CD4-positive, alpha-beta T cell (primary cell): ENCODE results near the gene ARHGEF17. TPM values are rescaled to one million over a fixed set of nuclear protein-coding genes. Genes with fewer than 3 reads are reported as not detected.

ENCODE experiments used
- ATAC-seq: fragments of 200-7000 bp; cut with Tn5 transposase; one replicate; pipeline ENCODE4 v1.10.0; 2022; ENCODE audit warnings: mild to moderate bottlenecking; ENCODE audit not compliant: poor library complexity
- CTCF ChIA-PET: fragments of 350-600 bp; sonication (Branson Sonifier 250); formaldehyde crosslinking; loops from one replicate; lab custom pipeline; 2021; ENCODE audit warnings: antibody characterized with exemption, inconsistent platforms; lab: Charles Lee
- POLR2A ChIA-PET: fragments of 350-600 bp; sonication (Branson Sonifier 250); formaldehyde crosslinking; loops from one replicate; lab custom pipeline; 2021; ENCODE audit warnings: antibody characterized with exemption, inconsistent platforms; lab: Charles Lee
- DNase-seq, 14 experiments: peaks; one replicate each; pipeline ENCODE4 v3.0.0-alpha.2; 2013 to 2020; ENCODE audit warnings: mixed read lengths in 2 of 14
- H3K27ac ChIP-seq, 2 donors: one replicate each; pipeline versions ENCODE4 v1.5.1 to v1.7.0; 2013; ENCODE audit warnings: low read length in 2 of 2, low read depth in 1 of 2, mild to moderate bottlenecking in 1 of 2
- H3K27me3 ChIP-seq, 2 experiments: 1 replicate in 1 of 2; 2 replicates in 1 of 2; pipeline versions ENCODE4 v1.6.1 to v1.7.0; 2013; ENCODE audit warnings: low read length in 2 of 2, control low read depth in 1 of 2, mild to moderate bottlenecking in 1 of 2, moderate library complexity in 1 of 2; ENCODE audit not compliant: insufficient read depth in 2 of 2, control insufficient read depth in 1 of 2
- H3K36me3 ChIP-seq: one replicate; pipeline ENCODE4 v1.6.1; 2013; ENCODE audit warnings: low read length, control low read depth; ENCODE audit not compliant: insufficient read depth
- H3K4me1 ChIP-seq: one replicate; pipeline ENCODE4 v1.6.1; 2013; ENCODE audit warnings: low read length, control low read depth; ENCODE audit not compliant: insufficient read depth
- H3K4me3 ChIP-seq: one replicate; pipeline ENCODE4 v1.5.1; 2013; ENCODE audit warnings: mild to moderate bottlenecking, low read length, moderate library complexity
- H3K9me3 ChIP-seq, 2 experiments: 1 replicate in 1 of 2; 2 replicates in 1 of 2; pipeline versions ENCODE4 v1.6.1 to v1.7.0; 2013; ENCODE audit warnings: low read length in 2 of 2, mild to moderate bottlenecking in 2 of 2, control low read depth in 1 of 2, moderate library complexity in 1 of 2; ENCODE audit not compliant: control insufficient read depth in 1 of 2, insufficient read depth in 1 of 2
- H3K27ac Mint-ChIP-seq: one replicate; pipeline ENCODE4 v1.8.0; 2020; ENCODE audit warnings: mixed read lengths
- H3K27me3 Mint-ChIP-seq: one replicate; pipeline ENCODE4 v1.8.0; 2021; ENCODE audit warnings: mixed read lengths
- H3K36me3 Mint-ChIP-seq: one replicate; pipeline ENCODE4 v1.8.0; 2021; ENCODE audit warnings: low read depth, mixed read lengths
- H3K4me1 Mint-ChIP-seq: one replicate; pipeline ENCODE4 v1.8.0; 2021; ENCODE audit warnings: low read depth, mixed read lengths
- H3K4me3 Mint-ChIP-seq: one replicate; pipeline ENCODE4 v1.8.0; 2020; ENCODE audit warnings: mild to moderate bottlenecking, mixed read lengths
- H3K9me3 Mint-ChIP-seq: one replicate; pipeline ENCODE4 v1.8.0; 2020; ENCODE audit warnings: mixed read lengths
- CTCF ChIP-seq: fragments of 200-600 bp; IDR thresholded peaks from one replicate; pipeline ENCODE4 v1.8.0; 2022; ENCODE audit warnings: antibody characterized with exemption, mild to moderate bottlenecking
- intact Hi-C, 2 experiments: fragments of 100-400 bp; cut with DNase I in 1 of 2; cut with micrococcal nuclease in 1 of 2; formaldehyde crosslinking; loops; one replicate each; pipeline versions ENCODE4 v1.15.1 to v1.9.0; 2023 to 2025; cut with DNase I, micrococcal nuclease
- total RNA-seq, 174 experiments: library from RNA in 2 of 174; stranded (reverse) in 2 of 174; gene quantifications; one replicate each; pipeline ENCODE4 v1.2.3 and lab custom pipeline; 2021 to 2026

Gene ARHGEF17
- total RNA-seq, 2 experiments from 2014 or later: not detected

- POLR2A ChIA-PET: no interaction called here
- H3K27ac Mint-ChIP-seq: no peak overlapping the region
Observed at GRCh38 chr11:73381589-73381988, 73.5 kb downstream of the ARHGEF17 start.

GRCh38 chr11:73382183-73382582 lies 74.1 kb downstream of the ARHGEF17 start:
- no peaks in the 10 kb centered on the region for H3K27me3 ChIP-seq
- H3K4me3 ChIP-seq: no peak overlapping the region
- no peak for ATAC-seq
- DNase-seq: no peak
- Mint-ChIP-seq H3K27me3 (no peaks in the 10 kb centered on the region), H3K9me3 (no peaks in the 10 kb centered on the region), H3K4me3 (no peak overlapping the region), H3K36me3 (peaks cover under 1% of the 10 kb centered on the region), H3K4me1 (peaks cover 77% of the 10 kb centered on the region), H3K27ac (peak overlapping the region; percentile 27)
- no peaks in the 10 kb centered on the region for H3K9me3 ChIP-seq
- no peak overlapping the region for H3K27ac ChIP-seq
- peaks cover 99% of the 10 kb centered on the region for H3K4me1 ChIP-seq
- no peak for TF ChIP-seq CTCF
- CTCF ChIA-PET: no interaction called here
- intact Hi-C loops: no loop called here
- POLR2A ChIA-PET: no interaction called here
- no peaks in the 10 kb centered on the region for H3K36me3 ChIP-seq

More at GRCh38 chr11:73381589-73381988, 73.5 kb downstream of the ARHGEF17 start:
- ATAC-seq (no peak), DNase-seq (peak in 1 of 14 experiments; percentile 36)
- H3K4me1 ChIP-seq: peaks cover 96% of the 10 kb centered on the region
- Mint-ChIP-seq H3K27me3 (no peaks in the 10 kb centered on the region), H3K36me3 (peaks cover 6% of the 10 kb centered on the region), H3K4me1 (peaks cover 79% of the 10 kb centered on the region), H3K4me3 (no peak overlapping the region), H3K9me3 (no peaks in the 10 kb centered on the region)
- H3K4me3 ChIP-seq: no peak overlapping the region
- intact Hi-C loops: no loop called here
- no peak for TF ChIP-seq CTCF
- no peaks in the 10 kb centered on the region for H3K27me3 ChIP-seq
- H3K9me3 ChIP-seq: no peaks in the 10 kb centered on the region
- CTCF ChIA-PET: no interaction called here
- H3K36me3 ChIP-seq: no peaks in the 10 kb centered on the region
- H3K27ac ChIP-seq: no peak overlapping the region

GRCh38 chr11:73382747-73383146 lies 74.7 kb downstream of the ARHGEF17 start:
- H3K36me3 ChIP-seq: no peaks in the 10 kb centered on the region
- peaks cover 80% of the 10 kb centered on the region for H3K4me1 Mint-ChIP-seq
- TF ChIP-seq CTCF: no peak
- H3K27ac ChIP-seq: no peak overlapping the region
- H3K27me3 ChIP-seq: no peaks in the 10 kb centered on the region
- no peaks in the 10 kb centered on the region for H3K36me3 Mint-ChIP-seq
- DNase-seq: no peak
- POLR2A ChIA-PET: no interaction called here
- intact Hi-C loops: no loop called here
- peak overlapping the region; percentile 37 for H3K27ac Mint-ChIP-seq
- H3K4me3 Mint-ChIP-seq: no peak overlapping the region
- CTCF ChIA-PET: no interaction called here
- H3K27me3 Mint-ChIP-seq: no peaks in the 10 kb centered on the region
- H3K9me3 Mint-ChIP-seq: no peaks in the 10 kb centered on the region
- peaks cover 99% of the 10 kb centered on the region for H3K4me1 ChIP-seq
- no peak overlapping the region for H3K4me3 ChIP-seq
- no peak for ATAC-seq
- H3K9me3 ChIP-seq: no peaks in the 10 kb centered on the region
